H54 (cell line): ENCODE data around the gene E2F8.

ENCODE experiments used
- DNase-seq: peaks from one replicate; pipeline ENCODE4 v3.0.0; 2011; ENCODE audit warnings: low spot score, mixed read lengths; ENCODE audit not compliant: insufficient read length
- FAIRE-seq: peaks from 3 replicates; lab custom pipeline; 2011; peaks lifted over from hg19 to GRCh38; lab: Jason Lieb, UNC
- POLR2A ChIP-seq: IDR thresholded peaks from 2 replicates; pipeline ENCODE4 v1.6.1; 2011; ENCODE audit warnings: low read depth, mild to moderate bottlenecking, low read length

Gene E2F8

DNA sequence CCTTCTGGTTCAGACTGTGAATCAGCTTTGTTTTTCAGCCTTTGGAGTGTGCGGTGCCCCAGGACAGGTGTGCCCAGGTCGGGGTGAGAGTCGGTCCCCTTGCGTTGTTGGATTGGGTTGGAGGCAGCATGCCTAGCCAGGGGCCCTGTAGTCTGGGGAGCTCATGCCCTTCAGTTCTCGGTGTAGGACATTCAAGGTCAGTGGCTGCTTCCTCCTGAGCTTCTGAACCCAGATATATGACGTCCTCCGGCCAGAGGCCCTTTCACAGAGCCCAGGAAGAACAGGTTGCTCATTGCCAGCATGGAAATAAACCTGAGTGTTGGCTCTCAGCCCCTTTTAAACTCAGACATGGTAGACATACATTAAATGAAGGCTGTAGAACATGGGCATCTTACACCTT, 41.7 kb downstream of the E2F8 start:
- no peak for FAIRE-seq
- DNase-seq: no peak
- TF ChIP-seq POLR2A: no peak

DNA sequence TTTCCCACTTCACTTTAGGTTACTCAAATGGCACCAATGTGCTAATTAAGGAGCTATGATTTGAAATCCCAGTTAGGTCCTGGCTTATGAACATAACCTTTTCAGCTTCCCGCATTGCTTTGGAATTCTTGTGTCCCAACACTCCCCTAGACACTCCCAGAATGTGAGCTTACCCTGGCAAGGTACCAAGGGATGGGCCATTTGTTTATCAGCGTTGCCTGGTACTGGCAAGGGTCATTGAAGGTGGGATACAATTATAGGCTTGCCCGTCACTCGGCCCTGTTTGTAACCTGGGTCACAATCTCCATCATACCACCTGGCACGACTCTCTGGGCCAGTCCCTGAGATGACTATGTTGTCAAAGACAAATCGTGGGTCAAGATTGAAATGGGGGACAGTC, 44.3 kb downstream of the E2F8 start:
- FAIRE-seq: no peak

DNA sequence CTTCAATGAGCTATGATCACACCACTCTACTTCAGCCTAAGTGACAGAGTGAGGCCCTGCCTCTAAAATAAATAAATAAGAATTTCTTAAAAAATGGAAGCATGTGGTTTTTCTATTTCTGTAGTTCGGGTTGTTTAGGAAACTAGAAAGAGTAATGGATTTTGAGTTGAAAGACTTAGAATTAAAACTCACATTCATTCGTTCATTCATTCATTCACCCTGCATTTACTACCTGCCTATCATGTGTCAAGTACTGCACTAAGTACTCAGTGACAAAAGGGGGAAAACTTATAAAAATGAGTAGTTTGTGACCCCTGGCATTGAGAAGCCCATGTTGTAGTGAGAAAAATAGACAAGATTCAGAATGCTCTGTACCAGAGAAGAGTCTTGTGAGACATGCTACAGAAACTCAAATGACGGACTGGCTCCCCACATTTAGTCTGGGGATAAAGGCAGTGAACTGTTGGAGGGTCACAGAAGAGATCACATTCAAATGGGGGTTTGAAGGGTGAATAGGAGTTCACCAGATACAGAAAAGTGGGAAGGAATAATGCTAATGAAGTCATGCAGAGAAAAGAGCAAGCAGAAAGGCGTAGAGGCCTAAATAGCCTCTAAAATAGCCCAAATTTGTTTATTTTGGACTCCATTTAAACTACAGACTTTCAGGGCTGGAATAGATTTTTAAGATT, 46.0 kb downstream of the E2F8 start:
- TF ChIP-seq POLR2A: no peak
- DNase-seq (no peak), FAIRE-seq (no peak)

More for the DNA sequence above, 44.3 kb downstream of the E2F8 start:
- DNase-seq: no peak
- TF ChIP-seq POLR2A: no peak

DNA sequence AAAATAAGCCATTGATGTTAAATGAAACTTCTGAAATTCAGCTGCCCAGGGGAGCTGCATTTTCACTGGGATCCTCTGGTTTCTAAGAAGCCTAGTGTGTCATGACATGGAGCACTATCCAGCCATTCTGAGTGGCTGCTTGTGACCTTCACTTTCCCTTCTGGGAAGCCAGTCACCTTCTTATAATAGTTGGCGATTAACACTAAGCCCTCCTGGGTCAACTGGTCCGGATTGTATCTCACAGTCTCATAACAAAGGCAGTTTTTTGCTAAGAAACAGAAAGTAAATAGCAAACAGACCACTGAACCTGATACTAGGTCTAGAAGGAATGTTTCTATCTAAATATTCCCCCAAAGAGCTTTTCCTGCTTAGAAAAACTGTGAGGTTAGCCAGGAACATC, 46.8 kb downstream of the E2F8 start:
- DNase-seq: no peak
- FAIRE-seq: no peak
- no peak for TF ChIP-seq POLR2A

DNA sequence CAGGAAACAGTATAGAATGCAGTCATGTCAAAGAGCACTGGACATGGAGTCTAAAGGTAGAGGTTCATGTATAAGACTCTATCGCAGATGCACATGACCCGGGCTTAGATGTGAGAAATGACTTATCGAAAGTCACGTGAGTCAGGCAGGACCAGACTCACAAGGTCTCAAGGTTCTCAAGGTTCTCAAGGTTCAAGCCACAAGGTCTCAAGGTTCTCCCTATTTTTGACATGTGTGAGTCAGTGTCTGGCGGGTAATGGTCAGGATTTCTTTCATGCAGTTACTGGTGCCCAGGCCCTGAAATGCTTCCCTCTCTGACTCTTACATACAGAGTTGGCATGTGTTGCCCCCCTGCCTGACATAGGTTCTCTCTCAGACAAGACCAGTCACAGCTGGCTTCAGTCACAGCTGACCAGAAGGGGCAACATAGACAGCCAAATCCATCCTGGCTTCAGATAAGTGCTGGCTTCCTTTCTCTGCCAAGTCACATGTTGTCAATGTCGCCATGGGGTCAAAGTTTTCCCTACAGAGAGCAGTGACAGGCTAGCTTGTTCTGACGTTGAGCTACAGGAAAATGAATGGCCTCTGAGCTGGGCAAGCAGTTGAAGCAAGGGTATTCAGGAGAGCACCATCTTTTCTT, 49.1 kb downstream of the E2F8 start:
- no peak for TF ChIP-seq POLR2A
- no peak for FAIRE-seq
- DNase-seq: no peak

GRCh38 chr11:19187833-19188258, 52.9 kb downstream of the E2F8 start:
- no peak for DNase-seq
- no peak for TF ChIP-seq POLR2A
- no peak for FAIRE-seq

GRCh38 chr11:19187114-19187832, 53.5 kb downstream of the E2F8 start:
- no peak for FAIRE-seq
- no peak for TF ChIP-seq POLR2A
- DNase-seq: no peak

- no peak for FAIRE-seq
- TF ChIP-seq POLR2A: no peak
- no peak for DNase-seq
Observed at GRCh38 chr11:19185516-19186052, 55.2 kb downstream of the E2F8 start.

DNA sequence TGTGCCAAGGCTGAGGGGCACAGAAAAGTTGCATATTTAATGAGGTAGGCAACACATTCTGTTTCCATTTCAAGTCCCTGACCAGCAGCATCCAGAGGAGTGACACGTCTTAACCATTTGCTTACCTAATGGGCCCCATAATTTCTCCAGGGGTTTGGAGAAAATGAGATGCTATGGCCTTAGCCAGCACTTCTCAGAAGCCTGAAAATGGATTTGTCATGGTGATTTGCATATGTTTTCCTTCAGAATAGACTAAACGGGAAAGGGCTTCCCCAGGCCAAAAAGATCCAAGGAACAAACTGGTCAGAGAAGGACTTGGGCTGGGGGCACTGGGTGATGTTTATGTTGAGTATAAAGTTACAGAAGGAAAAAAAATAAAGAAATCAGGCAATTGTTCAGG, 55.7 kb downstream of the E2F8 start:
- DNase-seq: no peak
- FAIRE-seq: no peak
- TF ChIP-seq POLR2A: no peak

GRCh38 chr11:19183646-19184045, 57.1 kb downstream of the E2F8 start:
- TF ChIP-seq POLR2A: no peak
- DNase-seq (no peak), FAIRE-seq (no peak)

- FAIRE-seq (no peak), DNase-seq (no peak)
- TF ChIP-seq POLR2A: no peak
Observed at GRCh38 chr11:19181531-19182261, 59.0 kb downstream of the E2F8 start.

DNA sequence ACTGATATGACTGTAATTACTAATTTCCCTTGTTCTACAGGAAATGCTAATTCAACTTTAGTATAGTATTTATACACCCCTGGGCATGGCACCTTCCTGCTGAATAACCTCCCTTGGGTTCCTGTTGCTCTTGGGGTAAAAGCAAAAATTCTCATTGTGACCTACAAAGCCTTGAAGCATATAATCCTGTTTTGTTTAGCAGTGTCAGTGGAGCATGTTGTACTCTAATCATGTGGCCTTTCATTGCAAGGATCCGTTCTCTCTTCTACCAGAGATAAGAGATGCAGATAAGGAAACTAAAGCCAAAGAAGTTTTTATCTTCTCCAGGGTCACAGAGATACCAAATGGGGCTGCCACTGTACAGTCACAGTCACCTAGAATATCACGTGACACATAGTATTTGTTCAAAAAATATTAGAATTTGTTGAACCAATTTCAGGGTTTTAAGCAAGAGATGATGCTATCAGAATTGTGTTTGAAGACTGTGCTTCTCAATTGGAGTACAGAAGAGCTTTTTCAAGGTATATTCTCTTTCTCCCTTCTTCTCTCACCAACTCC, 64.0 kb downstream of the E2F8 start:
- DNase-seq: no peak
- FAIRE-seq: no peak
- no peak for TF ChIP-seq POLR2A
